GM21737 (cell line): ENCODE data around the gene EDAR.

Experiments
- ATAC-seq: cut with Tn5 transposase; IDR thresholded peaks from one replicate; pipeline ENCODE4 v1.9.1; 2021; ENCODE audit warnings: mild to moderate bottlenecking, moderate library complexity; ENCODE audit not compliant: unreplicated experiment

EDAR gene

GRCh38 chr2:108926561-108927380 lies 62.2 kb downstream of the EDAR start:
- no peak for ATAC-seq

- no peak for ATAC-seq
These were observed 63.3 kb downstream of the EDAR start for GRCh38 chr2:108925735-108926134.

- no peak for ATAC-seq
These were observed 63.7 kb downstream of the EDAR start for GRCh38 chr2:108925286-108925685.

- no peak for ATAC-seq
These were observed 64.3 kb downstream of the EDAR start for GRCh38 chr2:108924580-108925251.

DNA sequence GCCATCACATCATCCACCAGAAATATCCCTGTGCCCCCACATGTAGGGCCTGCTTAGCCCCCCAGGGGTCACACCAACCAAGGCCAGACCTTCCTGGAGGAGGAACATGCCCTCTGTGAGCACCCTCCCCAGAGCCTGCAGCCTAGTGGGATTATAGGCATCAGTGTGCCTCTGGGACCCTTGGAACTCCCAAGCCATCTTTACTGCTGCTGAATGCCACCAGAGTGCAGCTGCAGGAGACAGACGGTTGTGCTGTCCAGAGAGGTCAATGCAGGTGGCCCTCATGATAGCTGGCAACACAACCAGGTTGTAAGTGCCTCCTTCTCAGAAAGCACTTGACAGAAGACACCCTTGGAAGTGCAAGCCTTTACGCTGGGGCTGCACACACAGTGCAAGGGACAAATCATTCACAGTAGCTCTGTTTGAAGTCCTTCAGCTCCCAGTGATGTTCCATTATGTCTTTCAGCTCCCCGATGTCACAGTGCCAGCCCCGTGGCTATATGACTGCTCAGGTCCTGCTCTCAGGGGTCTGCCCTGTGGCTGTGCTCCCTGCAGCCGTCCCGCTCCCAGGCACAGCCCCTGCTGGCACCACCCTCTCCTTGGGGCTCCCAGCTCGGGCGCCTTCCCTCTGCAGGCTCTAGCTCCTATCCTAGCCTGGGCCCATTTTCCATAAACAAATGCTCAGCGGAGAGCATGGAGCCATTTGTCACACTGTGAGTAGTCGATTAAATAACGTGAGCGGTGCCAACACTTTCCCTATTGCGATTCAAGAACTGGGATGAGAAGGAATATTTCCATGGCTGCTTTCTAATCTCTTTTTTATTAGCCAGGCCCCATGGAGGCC lies 65.1 kb downstream of the EDAR start:
- no peak for ATAC-seq

- no peak for ATAC-seq
These were observed 65.9 kb downstream of the EDAR start for GRCh38 chr2:108923019-108923700.

DNA sequence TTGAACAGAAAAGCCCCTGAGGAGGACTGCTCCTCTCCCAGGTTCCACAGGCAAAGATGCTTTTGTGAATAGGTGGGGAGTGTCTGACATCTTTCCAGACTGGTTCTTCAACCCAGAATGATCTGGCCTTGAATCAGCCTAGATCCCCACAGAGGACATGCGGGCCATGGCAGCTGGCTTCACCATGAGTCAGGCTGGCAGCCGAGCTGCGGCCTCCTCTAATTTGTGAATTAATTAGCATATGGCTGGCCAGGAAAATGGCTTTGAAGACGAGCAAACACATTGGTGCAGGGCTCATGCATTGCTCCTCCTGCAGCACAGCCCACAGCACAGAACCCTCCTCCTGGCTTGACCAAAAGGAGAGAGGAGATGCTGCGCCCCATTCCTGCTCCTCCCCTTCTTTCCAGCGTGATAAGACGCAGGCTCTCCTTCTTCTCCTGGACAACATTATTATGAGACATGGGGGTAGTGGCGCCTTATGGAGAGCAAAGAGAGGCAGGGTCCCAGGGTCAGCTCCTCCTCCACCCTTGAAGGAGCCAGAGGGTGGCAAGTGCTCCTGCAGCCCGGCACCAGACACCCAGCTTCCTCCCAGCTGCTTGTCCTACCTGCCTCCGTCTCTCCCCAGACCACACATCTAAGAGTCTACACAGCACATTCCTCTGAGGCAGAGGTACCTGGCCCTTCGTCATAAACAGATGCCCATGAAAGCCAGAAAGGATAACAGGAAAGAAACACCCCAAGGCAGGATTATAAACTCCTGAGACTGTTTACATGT lies 66.7 kb downstream of the EDAR start:
- no peak for ATAC-seq

DNA sequence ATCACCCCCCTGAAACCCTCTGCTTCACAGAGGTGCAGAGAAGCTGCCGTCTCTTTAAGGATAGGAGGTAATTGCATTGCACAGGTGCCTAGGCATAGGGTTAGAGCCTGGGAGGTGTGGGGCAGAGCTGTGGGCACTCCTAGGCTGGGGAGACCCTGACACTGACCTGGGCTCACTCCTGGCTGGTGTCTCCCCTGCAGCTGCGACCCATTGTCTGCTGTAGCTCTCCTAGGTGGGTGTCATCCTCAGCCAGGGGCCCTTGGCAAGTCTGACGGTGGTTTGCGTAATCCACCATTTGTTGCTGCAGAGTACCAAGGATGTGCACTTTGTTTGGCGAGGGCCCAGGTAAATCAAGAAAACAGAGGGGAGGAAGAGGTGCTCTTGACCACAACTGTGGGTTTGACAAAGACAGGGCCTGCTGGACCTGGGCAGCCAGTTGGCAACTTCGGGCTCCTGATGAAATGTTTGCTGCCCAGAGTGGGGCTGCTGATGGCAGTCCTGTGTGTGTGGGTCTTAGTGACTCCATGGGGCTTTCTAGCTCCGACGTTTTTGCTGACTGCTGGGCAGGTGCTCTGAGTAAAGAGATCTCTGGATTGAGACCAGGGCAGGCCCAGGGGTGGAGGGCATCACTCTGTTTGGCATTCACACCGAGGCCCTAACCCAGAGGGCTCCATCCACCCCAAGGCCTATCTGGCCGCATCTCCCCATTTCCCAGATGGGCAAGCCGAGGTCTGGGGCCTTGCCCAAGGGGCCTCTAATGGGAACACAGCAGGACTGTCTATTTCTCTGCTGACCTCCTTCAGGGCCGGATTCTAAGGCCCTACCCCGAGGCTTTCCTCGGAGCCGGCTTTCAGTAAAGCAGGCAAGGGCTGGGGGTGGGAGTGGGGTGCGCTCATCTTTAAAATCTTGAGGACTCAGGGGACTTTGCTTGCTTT lies 67.7 kb downstream of the EDAR start:
- ATAC-seq = no peak

- no peak for ATAC-seq
These were observed 68.3 kb downstream of the EDAR start for GRCh38 chr2:108920686-108921085.

GRCh38 chr2:108919571-108920373 lies 69.2 kb downstream of the EDAR start:
- no peak for ATAC-seq

DNA sequence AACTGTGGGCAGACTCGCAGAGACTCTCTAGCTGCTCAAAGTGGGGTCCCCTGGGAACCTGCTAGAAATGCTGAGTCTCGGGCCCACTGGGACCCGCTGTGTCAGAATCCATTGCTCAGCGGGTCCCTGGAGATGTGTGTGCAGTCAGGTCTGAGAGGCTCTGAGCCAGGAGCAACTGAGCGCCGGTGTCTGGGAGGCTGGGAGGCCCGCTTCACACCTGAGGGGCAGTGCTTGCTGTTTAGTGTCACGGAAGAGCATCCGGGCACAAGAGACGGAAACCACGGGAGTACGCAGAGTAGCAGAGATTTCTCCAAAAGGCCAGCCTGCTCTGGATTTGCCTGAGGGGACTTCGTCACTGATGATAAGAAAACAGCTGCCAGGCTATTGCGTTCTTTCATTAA lies 70.1 kb downstream of the EDAR start:
- no peak for ATAC-seq

DNA sequence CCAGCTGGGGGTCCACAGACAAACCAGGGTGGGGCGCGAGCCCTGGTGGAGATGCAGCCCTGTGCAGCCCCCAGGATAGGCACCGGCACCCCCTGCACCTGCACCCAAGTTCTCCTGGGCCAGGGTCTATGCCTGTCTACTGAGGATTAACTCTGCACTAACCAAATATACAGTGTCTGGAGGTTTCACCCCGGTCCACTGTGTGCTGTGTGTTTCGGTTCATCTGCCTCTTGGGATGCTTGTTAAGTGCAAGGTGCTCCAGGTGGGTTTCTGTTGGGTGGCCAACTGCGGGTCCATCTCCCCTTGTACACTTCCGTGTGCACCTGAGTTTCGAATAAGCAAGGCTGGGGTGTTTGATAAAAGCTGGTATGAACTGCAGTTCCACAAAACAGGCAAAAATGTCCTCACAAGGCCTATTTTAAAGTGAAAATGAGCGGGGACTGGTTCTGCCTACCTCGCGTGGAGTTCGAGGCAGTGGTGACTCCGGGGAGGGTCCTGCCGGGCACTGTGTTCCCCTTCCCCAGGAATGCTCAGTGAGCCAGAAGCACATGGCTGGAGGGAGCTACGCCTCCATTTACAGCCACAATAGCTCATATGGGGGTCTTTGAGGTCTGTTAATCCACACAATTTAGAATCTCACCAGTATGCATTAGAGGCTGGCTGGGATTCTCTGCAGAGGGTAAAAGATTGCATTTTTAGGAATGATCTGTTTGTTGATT lies 70.7 kb downstream of the EDAR start:
- no peak for ATAC-seq

GRCh38 chr2:108917526-108917925 lies 71.5 kb downstream of the EDAR start:
- ATAC-seq = no peak

GRCh38 chr2:108916796-108917421 lies 72.1 kb downstream of the EDAR start:
- ATAC-seq = no peak

DNA sequence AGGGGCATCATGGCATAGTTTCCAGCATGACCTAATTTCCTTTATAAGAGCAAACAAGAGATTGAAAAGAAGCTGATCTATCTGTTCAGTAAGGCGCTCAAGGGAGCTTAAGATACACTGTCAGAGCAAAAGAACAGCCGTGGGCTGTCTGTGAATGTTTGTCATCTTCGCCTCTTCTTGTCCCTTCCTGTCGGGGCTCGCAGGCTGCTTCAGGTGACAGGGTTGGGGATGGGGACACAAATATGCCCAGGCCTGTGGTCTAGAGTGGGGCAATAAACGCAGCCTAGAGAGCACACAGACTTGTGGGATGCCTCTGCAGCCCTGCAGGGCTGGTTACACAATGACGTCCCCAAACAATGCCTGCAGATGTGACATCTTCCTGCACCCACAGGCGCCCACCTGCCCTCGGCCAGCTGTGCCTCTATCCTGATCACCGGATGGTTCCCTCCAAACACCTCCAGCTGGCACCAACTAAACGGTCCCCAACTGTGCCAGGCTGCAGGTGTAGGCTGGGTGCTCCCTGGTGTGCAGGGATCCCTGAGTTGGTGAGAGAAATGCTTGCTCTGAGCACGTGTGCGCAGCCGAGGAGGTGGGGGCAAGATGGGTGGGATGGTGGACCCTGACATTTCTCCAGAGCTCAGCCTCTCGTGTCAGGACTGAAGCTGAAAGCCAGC lies 72.8 kb downstream of the EDAR start:
- no peak for ATAC-seq

DNA sequence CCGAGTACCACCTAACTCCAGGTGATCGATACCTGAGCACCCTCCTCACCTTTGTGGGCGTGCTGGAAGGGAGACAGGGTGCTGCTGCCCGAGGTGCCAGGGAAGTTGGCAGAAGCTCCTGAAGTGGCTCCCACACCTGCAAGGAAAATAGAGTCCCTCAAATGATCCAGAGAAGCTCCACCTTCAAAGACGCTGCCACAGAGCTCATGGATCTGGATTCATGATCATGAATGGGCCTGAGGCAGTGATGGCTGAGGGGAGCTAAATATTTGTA lies 76.5 kb downstream of the EDAR start:
- no peak for ATAC-seq
